ENCODE data around the gene FAM149B1. TPM values are rescaled to one million over a fixed set of nuclear protein-coding genes. Genes with fewer than 3 reads are reported as not detected.

The FAM149B1 gene
- total RNA-seq, 2 donors from 2014 or later, result 4.9 to 17.1 TPM

GRCh38 chr10:73131301-73131700 is 36.6 kb upstream of the FAM149B1 start:
- Histone ChIP-seq H3K27me3 (no peaks in the 10 kb centered on the region), H3K4me3 (no peak overlapping the region), H3K4me1 (no peaks in the 10 kb centered on the region), H3K27ac (no peak overlapping the region), H3K9me3 (no peaks in the 10 kb centered on the region), H3K36me3 (replicated peaks in 1 of 2; ENCODE audit: insufficient read depth in 1 of 2, low read depth in 2 of 2) (peaks cover 11 to 35% of the 10 kb centered on the region in 2 donors)
- ATAC-seq (no peak), DNase-seq (no peak)
- TF ChIP-seq POLR2A (IDR thresholded peaks at IDR 0.05), result no peak
- no peak for TF ChIP-seq CTCF (IDR thresholded peaks at IDR 0.05)
- intact Hi-C loops (cut with DNase I), result no loop called here
- WGBS, 2 donors, result 63 to 66% methylated on average over 2 of the region's 2 CpGs

GRCh38 chr10:73131913-73132686 is 35.8 kb upstream of the FAM149B1 start:
- no peak for TF ChIP-seq CTCF (IDR thresholded peaks at IDR 0.05)
- no peak for TF ChIP-seq POLR2A (IDR thresholded peaks at IDR 0.05)
- intact Hi-C loops (cut with DNase I), result no loop called here
- no peak for DNase-seq
- no peaks in the 10 kb centered on the region for H3K4me1 ChIP-seq
- WGBS, 2 donors, result 91 to 92% methylated on average over 2 of the region's 2 CpGs
- ATAC-seq, result no peak
- no peak overlapping the region for H3K27ac ChIP-seq
- no peaks in the 10 kb centered on the region for H3K27me3 ChIP-seq
- peaks cover 11 to 31% of the 10 kb centered on the region in 2 donors for H3K36me3 ChIP-seq (replicated peaks in 1 of 2; ENCODE audit: insufficient read depth in 1 of 2, low read depth in 2 of 2)
- no peaks in the 10 kb centered on the region for H3K9me3 ChIP-seq
- no peak overlapping the region for H3K4me3 ChIP-seq

- Histone ChIP-seq H3K9me3 (no peaks in the 10 kb centered on the region), H3K36me3 (replicated peaks in 1 of 2; ENCODE audit: insufficient read depth in 1 of 2, low read depth in 2 of 2) (peaks cover 11 to 33% of the 10 kb centered on the region in 2 donors), H3K4me1 (no peaks in the 10 kb centered on the region), H3K27ac (no peak overlapping the region), H3K4me3 (no peak overlapping the region), H3K27me3 (no peaks in the 10 kb centered on the region)
- intact Hi-C loops (cut with DNase I), result no loop called here
- TF ChIP-seq CTCF (IDR thresholded peaks at IDR 0.05), result no peak
- no peak for TF ChIP-seq POLR2A (IDR thresholded peaks at IDR 0.05)
- 82 to 88% methylated on average over 3 of the region's 3 CpGs for WGBS, 2 donors
- no peak for DNase-seq
- ATAC-seq, result no peak
These were observed 33.2 kb upstream of the FAM149B1 start for GRCh38 chr10:73134727-73135126.

- H3K27ac ChIP-seq, result no peak overlapping the region
- ATAC-seq (no peak), DNase-seq (no peak)
- TF ChIP-seq CTCF (IDR thresholded peaks at IDR 0.05) (no peak), POLR2A (IDR thresholded peaks at IDR 0.05) (no peak)
- intact Hi-C loops (cut with DNase I), result no loop called here
- peaks cover 6 to 30% of the 10 kb centered on the region in 2 donors for H3K36me3 ChIP-seq (replicated peaks in 1 of 2; ENCODE audit: insufficient read depth in 1 of 2, low read depth in 2 of 2)
- WGBS, 2 donors, result 75 to 89% methylated on average over 2 of the region's 2 CpGs
- no peaks in the 10 kb centered on the region for H3K4me1 ChIP-seq
- no peaks in the 10 kb centered on the region for H3K27me3 ChIP-seq
- no peak overlapping the region for H3K4me3 ChIP-seq
- H3K9me3 ChIP-seq, result no peaks in the 10 kb centered on the region
These were observed 31.3 kb upstream of the FAM149B1 start for GRCh38 chr10:73136627-73137026.

- Histone ChIP-seq H3K36me3 (replicated peaks in 1 of 2; ENCODE audit: insufficient read depth in 1 of 2, low read depth in 2 of 2) (peaks cover 7 to 39% of the 10 kb centered on the region in 2 donors), H3K9me3 (no peaks in the 10 kb centered on the region), H3K4me3 (no peak overlapping the region), H3K4me1 (no peaks in the 10 kb centered on the region), H3K27ac (no peak overlapping the region), H3K27me3 (no peaks in the 10 kb centered on the region)
- TF ChIP-seq POLR2A (IDR thresholded peaks at IDR 0.05) (no peak), CTCF (IDR thresholded peaks at IDR 0.05) (no peak)
- DNase-seq, result no peak
- WGBS, 2 donors, result 74 to 78% methylated on average over 2 of the region's 2 CpGs
- ATAC-seq, result no peak
- intact Hi-C loops (cut with DNase I), result no loop called here
These were observed 28.7 kb upstream of the FAM149B1 start for GRCh38 chr10:73139251-73139650.
